GM12872 (cell line): ENCODE results near the gene MAEA.

Source experiments
- TF ChIP-seq, protein P1 (sequence below): IDR thresholded peaks from 3 replicates; pipeline ENCODE4 v1.5.1; 2011; ENCODE audit warnings: low read depth, mild to moderate bottlenecking, low read length, moderate library complexity; ENCODE audit not compliant: insufficient read depth

Gene MAEA

DNA sequence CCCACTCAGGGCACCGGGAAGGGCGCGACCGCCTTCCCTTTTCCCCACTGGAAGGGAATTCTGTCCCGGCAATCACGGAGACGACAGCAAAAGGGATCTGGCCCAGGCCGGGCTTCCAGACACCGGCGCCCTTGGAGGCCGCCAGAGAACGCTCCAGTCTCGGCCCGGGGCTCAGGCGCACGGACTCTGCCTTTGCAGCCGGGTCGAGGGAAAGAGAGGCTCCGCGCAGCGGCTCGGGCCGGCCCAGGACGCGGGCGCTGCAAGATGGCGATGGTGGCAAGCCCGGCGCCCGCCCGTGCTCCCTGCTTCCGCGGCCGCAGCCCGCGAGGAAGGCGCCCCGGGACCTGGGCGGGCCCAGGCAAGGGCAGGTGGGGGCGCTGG, 41.8 kb upstream of the MAEA start:
- TF ChIP-seq, protein P1, sequence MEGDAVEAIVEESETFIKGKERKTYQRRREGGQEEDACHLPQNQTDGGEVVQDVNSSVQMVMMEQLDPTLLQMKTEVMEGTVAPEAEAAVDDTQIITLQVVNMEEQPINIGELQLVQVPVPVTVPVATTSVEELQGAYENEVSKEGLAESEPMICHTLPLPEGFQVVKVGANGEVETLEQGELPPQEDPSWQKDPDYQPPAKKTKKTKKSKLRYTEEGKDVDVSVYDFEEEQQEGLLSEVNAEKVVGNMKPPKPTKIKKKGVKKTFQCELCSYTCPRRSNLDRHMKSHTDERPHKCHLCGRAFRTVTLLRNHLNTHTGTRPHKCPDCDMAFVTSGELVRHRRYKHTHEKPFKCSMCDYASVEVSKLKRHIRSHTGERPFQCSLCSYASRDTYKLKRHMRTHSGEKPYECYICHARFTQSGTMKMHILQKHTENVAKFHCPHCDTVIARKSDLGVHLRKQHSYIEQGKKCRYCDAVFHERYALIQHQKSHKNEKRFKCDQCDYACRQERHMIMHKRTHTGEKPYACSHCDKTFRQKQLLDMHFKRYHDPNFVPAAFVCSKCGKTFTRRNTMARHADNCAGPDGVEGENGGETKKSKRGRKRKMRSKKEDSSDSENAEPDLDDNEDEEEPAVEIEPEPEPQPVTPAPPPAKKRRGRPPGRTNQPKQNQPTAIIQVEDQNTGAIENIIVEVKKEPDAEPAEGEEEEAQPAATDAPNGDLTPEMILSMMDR, result no peak

DNA sequence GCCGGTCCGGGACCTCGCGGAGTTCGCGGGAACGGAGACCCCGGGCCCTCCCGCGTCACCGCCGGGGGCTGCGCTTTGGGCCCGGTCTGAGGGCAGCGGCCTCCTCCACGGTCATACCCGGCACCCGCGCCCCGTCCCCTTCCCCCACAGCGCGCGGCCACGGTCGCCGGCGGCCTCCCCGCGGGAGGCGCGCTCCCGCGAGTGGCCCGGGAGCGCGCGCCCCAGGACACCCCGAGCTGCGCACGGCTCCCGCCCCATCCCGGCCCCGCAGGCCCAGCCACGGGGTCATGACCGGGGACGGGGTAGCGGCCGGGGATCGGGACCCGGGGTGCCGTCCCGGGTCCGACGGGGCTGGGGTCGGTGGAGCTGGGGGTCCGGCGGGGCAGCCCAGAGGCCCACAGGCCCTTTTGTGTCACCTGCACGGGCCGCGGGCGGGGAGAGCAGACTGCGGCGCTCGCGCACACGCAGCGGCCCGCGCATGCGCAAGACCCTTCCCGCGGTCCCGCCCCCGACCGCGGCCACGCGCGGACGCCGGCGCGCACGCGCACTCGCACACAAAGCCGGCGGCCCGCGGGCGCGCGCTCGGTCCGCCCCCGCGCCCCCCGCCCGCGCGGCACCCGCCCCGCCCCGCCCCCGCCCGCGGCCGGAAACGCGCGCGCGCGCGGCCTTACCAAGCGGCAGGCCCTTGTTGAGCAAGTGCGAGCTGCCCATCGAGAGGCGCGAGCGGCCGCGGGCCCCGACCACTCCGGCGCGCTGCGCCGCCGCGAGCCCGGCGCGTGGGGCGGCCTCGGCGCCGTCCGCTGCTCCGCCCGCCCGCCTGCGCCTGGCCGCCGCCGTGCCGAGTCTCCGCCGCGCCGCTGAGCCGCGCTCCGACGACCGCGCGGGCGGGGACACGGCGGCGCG, 41.2 kb upstream of the MAEA start, which contains the start of gene CTBP1:
TSS of gene CTBP1 (minus strand) at position 886 of the 903 bp plus-strand sequence. CDS start 7,799 bp downstream, outside the sequence.
- TF ChIP-seq, protein P1, result no peak

DNA sequence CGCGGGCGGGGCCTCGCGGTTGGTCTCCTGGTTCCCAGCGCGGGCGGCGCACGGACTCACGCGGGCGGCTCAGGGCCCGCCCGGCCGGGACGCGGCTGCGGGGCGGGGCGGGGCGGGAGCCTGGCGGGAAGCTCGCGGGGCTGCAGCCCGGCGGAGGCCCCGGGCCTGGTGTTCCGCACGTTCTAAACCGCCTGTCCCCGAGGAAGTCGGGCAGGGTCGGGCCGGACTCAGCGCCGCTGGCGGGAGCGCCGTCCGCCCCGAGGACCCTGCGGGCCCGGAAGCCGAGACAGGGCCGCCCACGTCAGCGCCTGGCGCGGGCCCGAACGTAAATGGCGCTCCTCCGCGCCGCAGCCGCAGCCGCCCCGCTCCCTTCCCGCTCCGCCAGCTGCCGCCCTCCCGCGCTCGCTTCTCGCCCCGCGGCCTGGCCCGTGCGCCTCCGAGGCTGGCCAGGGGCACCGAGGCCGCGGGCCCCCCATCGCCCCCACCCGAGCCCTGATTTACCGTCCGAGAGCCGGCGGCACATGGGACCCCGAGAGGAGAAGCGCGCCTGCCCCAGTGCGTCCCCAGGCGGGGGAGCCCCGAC, 40.5 kb upstream of the MAEA start:
- TF ChIP-seq, protein P1, result no peak

DNA sequence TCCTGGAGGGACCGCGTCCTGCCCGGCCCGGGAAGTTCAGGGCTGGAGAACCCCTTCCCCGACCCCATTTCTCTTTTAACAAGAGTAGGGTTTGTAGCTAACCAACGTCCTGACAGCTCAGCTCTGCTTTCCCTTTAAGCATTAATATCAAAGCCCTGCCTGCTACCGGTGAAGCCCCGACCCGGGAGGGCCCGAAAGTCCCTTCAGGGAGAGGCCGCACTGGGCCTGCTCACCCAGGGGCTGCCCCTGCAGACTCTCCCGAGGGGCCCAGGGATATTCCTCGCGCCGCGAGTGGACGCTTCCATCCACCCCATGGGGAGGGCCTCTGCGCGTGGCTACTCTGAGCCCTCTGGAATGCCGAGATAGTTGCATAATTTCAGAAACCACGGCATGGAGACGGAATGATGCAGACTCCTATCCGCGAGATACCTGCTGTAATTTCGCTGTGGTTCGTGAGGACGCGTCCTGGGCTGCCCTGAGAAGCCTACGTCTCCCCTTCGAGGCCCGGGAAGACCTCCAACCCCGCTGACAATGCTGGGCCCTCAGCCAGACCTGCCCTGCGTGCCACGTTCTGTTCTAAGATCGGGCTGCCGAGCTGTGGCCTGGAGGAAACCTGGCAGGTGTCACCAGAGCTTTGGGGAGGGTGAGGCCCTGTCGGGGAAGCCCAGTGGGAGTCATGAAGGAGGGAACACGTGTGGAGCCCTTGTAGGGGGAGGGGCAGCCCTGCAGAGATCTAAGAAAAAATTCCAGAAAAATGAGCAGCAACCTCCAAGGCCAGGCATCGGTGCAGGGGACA, 39.8 kb upstream of the MAEA start:
- TF ChIP-seq, protein P1, result no peak

DNA sequence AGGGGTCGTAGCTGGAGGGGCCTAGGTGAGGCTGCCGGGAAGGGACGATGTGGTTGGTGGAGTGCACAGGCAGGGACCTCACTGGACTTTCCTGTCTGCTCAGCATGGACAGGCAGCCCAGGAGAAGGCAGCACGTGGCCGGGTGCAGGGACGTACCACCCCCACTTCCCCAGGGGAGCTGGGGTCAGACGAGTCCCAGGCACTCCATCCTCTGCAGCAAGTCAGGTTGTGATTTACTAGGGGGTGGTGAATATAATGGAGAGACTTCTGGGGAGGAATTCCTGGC, 39.2 kb upstream of the MAEA start:
- TF ChIP-seq, protein P1, result no peak

DNA sequence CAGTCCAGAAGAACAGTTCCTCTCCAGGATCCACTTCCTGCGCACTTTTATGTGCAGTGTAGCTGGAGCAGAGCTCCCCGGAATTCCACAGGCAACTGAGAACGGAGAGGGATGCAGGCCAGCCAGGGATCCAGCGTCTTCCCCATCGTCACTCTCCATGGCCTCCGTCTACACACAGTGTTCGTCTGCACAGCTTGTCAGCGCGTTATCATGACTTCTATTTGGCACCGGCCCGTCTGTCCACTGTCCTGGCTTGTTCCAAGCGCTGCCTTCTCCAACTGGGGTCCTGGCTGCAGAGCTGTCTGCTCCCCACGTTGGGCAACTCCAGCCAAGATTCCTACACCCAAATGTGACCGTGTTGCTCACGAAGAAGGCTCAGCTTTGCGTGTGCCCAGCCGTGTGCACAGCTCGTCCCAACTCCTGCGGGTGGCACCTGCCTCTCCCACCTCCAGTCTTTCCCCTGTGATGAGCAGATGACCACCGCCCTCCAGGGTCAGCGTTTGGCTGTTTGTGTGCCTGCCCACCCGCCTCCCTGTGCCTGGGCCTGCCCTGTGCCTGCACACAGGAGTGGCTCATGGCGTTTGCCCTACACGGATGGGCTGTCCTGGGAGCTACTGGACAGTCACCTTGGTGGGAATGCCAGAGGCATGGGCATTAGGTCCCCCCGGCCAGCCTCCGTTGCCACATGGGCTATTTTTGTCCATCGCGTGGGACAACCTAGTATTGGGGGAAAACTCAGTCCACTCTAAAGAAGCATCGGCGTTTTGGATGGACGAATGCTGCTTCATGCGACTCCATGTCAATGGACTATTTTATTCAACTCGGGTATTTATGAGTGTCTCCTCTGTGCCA, 38.5 kb upstream of the MAEA start:
- TF ChIP-seq, protein P1, result no peak
